Neuronal stem cell (in vitro differentiated cells): ENCODE data around the gene TBC1D10B.
"Not testable (repeated sequence)": the region's sequence is repeated elsewhere in the genome, so short reads cannot be mapped to it uniquely, and the experiment has no call there.

Experiments used
- DNase-seq: peaks from one replicate; pipeline ENCODE4 v3.0.0-alpha.2; 2013; ENCODE audit warnings: low spot score
- H2AFZ ChIP-seq: one replicate; pipeline ENCODE4 v1.6.1; 2013; ENCODE audit warnings: mild to moderate bottlenecking, low read length, inconsistent platforms
- H2AK5ac ChIP-seq: 2 replicates; pipeline ENCODE4 v1.6.1; 2013; ENCODE audit warnings: low read depth, mild to moderate bottlenecking, inconsistent platforms, low read length, moderate library complexity, mixed read lengths
- H2BK120ac ChIP-seq: 2 replicates; pipeline ENCODE4 v1.6.1; 2013; ENCODE audit warnings: low read depth, mild to moderate bottlenecking, inconsistent platforms, low read length, moderate library complexity, mixed read lengths
- H2BK12ac ChIP-seq: one replicate; pipeline ENCODE4 v1.6.1; 2013; ENCODE audit warnings: low read length, inconsistent platforms
- H2BK15ac ChIP-seq: 2 replicates; pipeline ENCODE4 v1.6.1; 2013; ENCODE audit warnings: mild to moderate bottlenecking, low read length, inconsistent platforms, mixed read lengths
- H2BK5ac ChIP-seq: one replicate; pipeline ENCODE4 v1.6.1; 2013; ENCODE audit warnings: inconsistent platforms, mild to moderate bottlenecking, low read length, moderate library complexity
- H3K14ac ChIP-seq: one replicate; pipeline ENCODE4 v1.6.1; 2013; ENCODE audit warnings: low read length, inconsistent platforms
- H3K18ac ChIP-seq: 2 replicates; pipeline ENCODE4 v1.6.1; 2013; ENCODE audit warnings: low read length, inconsistent platforms
- H3K23ac ChIP-seq: 2 replicates; pipeline ENCODE4 v1.6.1; 2013; ENCODE audit warnings: low read depth, mild to moderate bottlenecking, mixed read lengths, low read length, inconsistent platforms; ENCODE audit not compliant: poor library complexity
- H3K27ac ChIP-seq: replicated peaks from 3 replicates; pipeline ENCODE4 v1.5.1; 2013; ENCODE audit warnings: low read length, inconsistent platforms
- H3K27me3 ChIP-seq, 3 experiments: 2 replicates each; pipeline ENCODE4 v1.6.1; 2013; ENCODE audit warnings: low read length in 3 of 3, mild to moderate bottlenecking in 2 of 3, inconsistent platforms in 1 of 3, low read depth in 1 of 3, mixed read lengths in 1 of 3, moderate library complexity in 1 of 3; ENCODE audit not compliant: control insufficient read depth in 3 of 3, insufficient read depth in 3 of 3
- H3K36me3 ChIP-seq, 2 donors: replicated peaks in 1 of 2; 2 replicates each; pipeline ENCODE4 v1.6.1; 2013; ENCODE audit warnings: low read length in 2 of 2; ENCODE audit not compliant: control insufficient read depth in 2 of 2, insufficient read depth in 2 of 2
- H3K4ac ChIP-seq: 2 replicates; pipeline ENCODE4 v1.6.1; 2013; ENCODE audit warnings: inconsistent platforms, mild to moderate bottlenecking, low read length, moderate library complexity
- H3K4me1 ChIP-seq, 2 donors: 1 replicate in 1 of 2; 2 replicates in 1 of 2; pipeline ENCODE4 v1.6.1; 2013; ENCODE audit warnings: low read length in 2 of 2, low read depth in 1 of 2; ENCODE audit not compliant: control insufficient read depth in 2 of 2, insufficient read depth in 1 of 2
- H3K4me2 ChIP-seq: one replicate; pipeline ENCODE4 v1.6.1; 2013; ENCODE audit warnings: mild to moderate bottlenecking, low read length, inconsistent platforms; ENCODE audit not compliant: insufficient read depth, poor library complexity, severe bottlenecking
- H3K4me3 ChIP-seq, 2 donors: 2 replicates each; pipeline ENCODE4 v1.5.1; 2013; ENCODE audit warnings: low read length in 2 of 2, mild to moderate bottlenecking in 2 of 2, inconsistent platforms in 1 of 2, moderate library complexity in 1 of 2
- H3K79me1 ChIP-seq: one replicate; pipeline ENCODE4 v1.6.1; 2013; ENCODE audit warnings: low read depth, mild to moderate bottlenecking, inconsistent platforms, low read length, moderate library complexity
- H3K9ac ChIP-seq: one replicate; pipeline ENCODE4 v1.6.1; 2013; ENCODE audit warnings: mild to moderate bottlenecking, low read depth, low read length, inconsistent platforms; ENCODE audit not compliant: poor library complexity
- H3K9me3 ChIP-seq, 2 donors: replicated peaks in 1 of 2; 2 replicates each; pipeline versions ENCODE3 to v1.6.1; 2013; ENCODE audit warnings: low read length in 2 of 2, mild to moderate bottlenecking in 2 of 2, inconsistent platforms in 1 of 2, low read depth in 1 of 2, mixed read lengths in 1 of 2, moderate library complexity in 1 of 2; ENCODE audit not compliant: control insufficient read depth in 2 of 2, insufficient read depth in 1 of 2
- H4K8ac ChIP-seq: one replicate; pipeline ENCODE4 v1.6.1; 2013; ENCODE audit warnings: low read depth, mild to moderate bottlenecking, inconsistent platforms, low read length, moderate library complexity
- H4K91ac ChIP-seq: one replicate; pipeline ENCODE4 v1.6.1; 2013; ENCODE audit warnings: low read length, low read depth, mild to moderate bottlenecking, inconsistent platforms; ENCODE audit not compliant: poor library complexity
- WGBS, 2 donors: extraction: QIAGEN DNeasy Blood & Tissue Kit; methylation state at CpG; one replicate each; pipeline ENCODE4 v1.1.7; 2013; ENCODE audit warnings: missing lambda C conversion rate in 2 of 2, mixed read lengths in 1 of 2; ENCODE audit not compliant: insufficient read length in 2 of 2, insufficient replicate concordance in 1 of 2; ENCODE audit errors: extremely low coverage in 2 of 2; 5-methylcytosine and 5-hydroxymethylcytosine counted together

Gene TBC1D10B

DNA sequence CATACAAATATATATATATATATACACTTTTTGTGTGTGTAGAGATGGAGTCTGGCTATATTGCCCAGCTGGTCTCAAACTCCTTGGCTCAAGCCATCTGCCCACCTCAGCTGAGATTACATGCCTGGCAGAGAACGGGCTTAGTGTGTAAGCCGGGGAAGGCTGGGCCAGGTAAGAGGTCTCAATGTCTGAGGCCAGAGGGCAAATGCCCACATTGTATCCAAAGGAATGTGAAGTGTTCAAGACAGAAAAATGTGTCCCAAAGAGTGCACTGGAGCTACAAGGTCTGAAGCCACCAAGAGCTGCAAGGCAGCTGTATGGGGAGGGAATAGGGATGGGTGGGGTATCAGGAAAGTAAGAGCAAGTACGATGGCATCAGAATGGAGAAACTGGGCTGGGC is 24.0 kb downstream of the TBC1D10B start:
- H4K91ac ChIP-seq, result no peak overlapping the region
- WGBS, 2 donors, result no CpG with 5 or more reads among the region's 3 CpGs
- H3K4me2 ChIP-seq, result no peak overlapping the region
- no peaks in the 10 kb centered on the region for H3K79me1 ChIP-seq
- H3K9me3 ChIP-seq, result no peaks in the 10 kb centered on the region
- no peaks in the 10 kb centered on the region for H3K4me1 ChIP-seq
- no peak overlapping the region for H4K8ac ChIP-seq
- H2BK5ac ChIP-seq, result no peak overlapping the region
- no peaks in the 10 kb centered on the region for H3K27me3 ChIP-seq
- H3K9ac ChIP-seq, result no peak overlapping the region
- H3K27ac ChIP-seq, result no peak overlapping the region
- H2BK120ac ChIP-seq, result no peak overlapping the region
- H3K14ac ChIP-seq, result no peak overlapping the region
- H2AFZ ChIP-seq, result no peak overlapping the region
- no peak overlapping the region for H2BK15ac ChIP-seq
- peaks cover 10 to 13% of the 10 kb centered on the region in 2 donors for H3K36me3 ChIP-seq
- no peak overlapping the region for H3K18ac ChIP-seq
- no peak overlapping the region for H2BK12ac ChIP-seq
- DNase-seq, result no peak
- H3K4ac ChIP-seq, result no peak overlapping the region
- H2AK5ac ChIP-seq, result no peak overlapping the region
- no peak overlapping the region for H3K4me3 ChIP-seq
- no peak overlapping the region for H3K23ac ChIP-seq

DNA sequence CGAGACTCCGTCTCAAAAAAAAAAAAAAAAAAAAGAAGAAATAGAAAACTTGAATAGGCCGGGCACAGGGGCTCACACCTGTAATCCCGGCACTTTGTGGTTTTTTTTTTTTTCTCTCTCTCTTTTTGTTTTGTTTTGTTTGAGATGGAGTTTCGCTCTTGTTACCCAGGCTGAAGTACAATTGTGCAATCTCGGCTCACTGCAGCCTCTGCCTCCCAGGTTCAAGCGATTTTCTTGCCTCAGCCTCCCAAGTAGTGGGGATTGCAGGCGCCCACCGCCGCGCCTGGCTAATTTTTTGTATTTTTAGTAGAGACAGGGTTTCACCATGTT is 26.8 kb downstream of the TBC1D10B start:
- H2BK12ac ChIP-seq, H3K4me3 ChIP-seq, H4K91ac ChIP-seq, H4K8ac ChIP-seq, H3K79me1 ChIP-seq, H3K27ac ChIP-seq, H3K4ac ChIP-seq, H2BK15ac ChIP-seq, H3K4me2 ChIP-seq, H3K36me3 ChIP-seq, H2AFZ ChIP-seq, H3K23ac ChIP-seq, DNase-seq, H3K9me3 ChIP-seq, H3K14ac ChIP-seq, H3K4me1 ChIP-seq, H3K9ac ChIP-seq, H3K27me3 ChIP-seq, H2AK5ac ChIP-seq, H2BK5ac ChIP-seq, H2BK120ac ChIP-seq, H3K18ac ChIP-seq: not testable (repeated sequence)
- no CpG with 5 or more reads among the region's 11 CpGs for WGBS, 2 donors

DNA sequence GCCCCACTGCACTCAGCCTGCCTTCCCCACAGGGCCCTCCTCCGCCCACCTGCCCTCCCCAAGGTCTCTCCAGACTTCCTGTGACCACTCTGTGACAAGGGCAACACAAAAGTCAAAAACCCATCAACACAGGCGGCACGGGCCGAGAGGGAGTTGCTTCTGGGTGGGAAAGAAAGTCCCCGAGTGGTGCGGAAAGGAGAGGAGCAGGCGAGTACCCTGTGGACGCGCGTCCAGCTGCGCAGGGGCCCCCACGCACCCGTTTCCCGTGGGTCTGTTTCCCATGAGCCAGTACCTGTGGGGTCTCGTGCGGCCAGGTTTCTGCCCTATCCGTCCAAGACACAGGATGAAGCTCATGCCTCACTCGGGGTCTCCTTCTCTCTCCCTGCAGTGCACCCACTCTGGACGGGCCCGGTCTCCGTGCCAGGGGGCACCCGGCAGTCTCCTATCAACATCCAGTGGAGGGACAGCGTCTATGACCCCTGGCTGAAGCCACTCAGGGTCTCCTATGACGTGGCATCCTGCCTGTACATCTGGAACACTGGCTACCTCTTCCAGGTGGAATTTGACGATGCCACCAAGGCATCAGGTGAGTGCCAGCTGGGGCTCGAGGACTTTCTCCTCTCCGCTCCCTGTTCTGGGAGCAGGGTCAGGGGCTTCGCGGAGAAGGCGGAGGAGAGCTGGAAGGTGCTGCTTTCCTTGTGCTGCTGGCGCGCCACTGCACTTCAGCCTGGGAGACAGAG is 27.4 kb downstream of the TBC1D10B start:
- H2BK120ac ChIP-seq, result no peak overlapping the region
- H3K4me3 ChIP-seq, result no peak overlapping the region
- no peak overlapping the region for H2BK5ac ChIP-seq
- peak overlapping the region; percentile 26 for H2BK15ac ChIP-seq
- no peaks in the 10 kb centered on the region for H3K79me1 ChIP-seq
- H4K8ac ChIP-seq, result no peak overlapping the region
- no peak overlapping the region for H3K27ac ChIP-seq
- peak overlapping the region; percentile 65 for H3K23ac ChIP-seq
- H3K9ac ChIP-seq, result peak overlapping the region; percentile 60
- H3K4me1 ChIP-seq, result no peaks in the 10 kb centered on the region
- H3K14ac ChIP-seq, result no peak overlapping the region
- H2AFZ ChIP-seq, result peak overlapping the region; percentile 40
- no CpG with 5 or more reads among the region's 32 CpGs for WGBS, 2 donors
- no peaks in the 10 kb centered on the region for H3K27me3 ChIP-seq
- H3K4me2 ChIP-seq, result no peak overlapping the region
- no peak overlapping the region for H3K4ac ChIP-seq
- H3K9me3 ChIP-seq, result no peaks in the 10 kb centered on the region
- no peak overlapping the region for H3K18ac ChIP-seq
- no peaks in the 10 kb centered on the region for H3K36me3 ChIP-seq
- H2BK12ac ChIP-seq, result peak overlapping the region; percentile 22
- DNase-seq, result no peak
- peak overlapping the region; percentile 46 for H2AK5ac ChIP-seq
- H4K91ac ChIP-seq, result no peak overlapping the region

DNA sequence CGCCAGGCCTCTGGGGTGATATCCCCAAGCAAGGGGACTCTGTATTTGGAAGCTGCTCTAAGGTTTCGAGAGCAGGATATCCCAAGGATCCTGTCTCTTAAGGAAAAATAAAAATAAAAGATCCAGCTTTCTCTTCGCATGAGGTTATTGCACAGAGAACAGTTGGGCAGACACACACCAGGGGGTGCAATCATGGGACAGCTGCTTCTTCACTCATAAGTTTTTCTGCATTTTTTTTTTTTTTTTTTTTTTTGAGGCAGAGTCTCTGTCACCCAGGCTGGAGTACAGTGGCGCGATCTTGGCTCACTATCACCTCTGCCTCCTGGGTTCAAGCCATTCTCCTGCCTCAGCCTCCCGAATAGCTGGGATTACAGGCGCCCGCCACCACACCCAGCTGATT is 28.3 kb downstream of the TBC1D10B start:
- not testable (repeated sequence) for H4K8ac ChIP-seq, H3K14ac ChIP-seq, H3K4ac ChIP-seq, H3K9ac ChIP-seq, H3K18ac ChIP-seq, H3K27me3 ChIP-seq, H3K79me1 ChIP-seq, H2BK5ac ChIP-seq, H3K4me2 ChIP-seq, H3K23ac ChIP-seq, H3K4me3 ChIP-seq, H2BK120ac ChIP-seq, H2AFZ ChIP-seq, H2BK15ac ChIP-seq, H4K91ac ChIP-seq, H3K4me1 ChIP-seq, DNase-seq, H3K36me3 ChIP-seq, H3K27ac ChIP-seq, H3K9me3 ChIP-seq, H2BK12ac ChIP-seq
- no CpG with 5 or more reads among the region's 8 CpGs for WGBS, 2 donors
- peak overlapping the region; percentile 63 for H2AK5ac ChIP-seq
